Coronary artery (tissue), 2 donors: ENCODE measurements around the gene EPHB2.

ENCODE experiments used
- DNase-seq: peaks from one replicate; pipeline ENCODE4 v3.0.0-alpha.2; 2017; ENCODE audit warnings: low spot score
- H3K27ac ChIP-seq, 2 donors: fragments of 200-600 bp; sonication (generic); one replicate each; pipeline ENCODE4 v1.5.1; 2016 to 2019
- H3K4me3 ChIP-seq: fragments of 200-600 bp; sonication (generic); 2 replicates; pipeline ENCODE4 v1.5.1; 2016; ENCODE audit warnings: mild to moderate bottlenecking, moderate library complexity
- TF ChIP-seq, protein P1 (sequence below): fragments of 200-600 bp; sonication (generic); IDR thresholded peaks from one replicate; pipeline ENCODE4 v1.5.1; 2019; ENCODE audit warnings: antibody characterized with exemption

Gene EPHB2

DNA sequence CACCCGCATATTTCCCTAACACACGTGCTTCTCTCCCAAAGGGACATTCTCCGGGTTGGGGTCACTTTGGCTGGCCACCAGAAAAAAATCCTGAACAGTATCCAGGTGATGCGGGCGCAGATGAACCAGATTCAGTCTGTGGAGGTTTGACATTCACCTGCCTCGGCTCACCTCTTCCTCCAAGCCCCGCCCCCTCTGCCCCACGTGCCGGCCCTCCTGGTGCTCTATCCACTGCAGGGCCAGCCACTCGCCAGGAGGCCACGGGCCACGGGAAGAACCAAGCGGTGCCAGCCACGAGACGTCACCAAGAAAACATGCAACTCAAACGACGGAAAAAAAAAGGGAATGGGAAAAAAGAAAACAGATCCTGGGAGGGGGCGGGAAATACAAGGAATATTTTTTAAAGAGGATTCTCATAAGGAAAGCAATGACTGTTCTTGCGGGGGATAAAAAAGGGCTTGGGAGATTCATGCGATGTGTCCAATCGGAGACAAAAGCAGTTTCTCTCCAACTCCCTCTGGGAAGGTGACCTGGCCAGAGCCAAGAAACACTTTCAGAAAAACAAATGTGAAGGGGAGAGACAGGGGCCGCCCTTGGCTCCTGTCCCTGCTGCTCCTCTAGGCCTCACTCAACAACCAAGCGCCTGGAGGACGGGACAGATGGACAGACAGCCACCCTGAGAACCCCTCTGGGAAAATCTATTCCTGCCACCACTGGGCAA, 202.9 kb downstream of the EPHB2 start:
- no peak for DNase-seq
- Histone ChIP-seq H3K27ac (no peak overlapping the region), H3K4me3 (no peak overlapping the region)
- TF ChIP-seq, protein P1, sequence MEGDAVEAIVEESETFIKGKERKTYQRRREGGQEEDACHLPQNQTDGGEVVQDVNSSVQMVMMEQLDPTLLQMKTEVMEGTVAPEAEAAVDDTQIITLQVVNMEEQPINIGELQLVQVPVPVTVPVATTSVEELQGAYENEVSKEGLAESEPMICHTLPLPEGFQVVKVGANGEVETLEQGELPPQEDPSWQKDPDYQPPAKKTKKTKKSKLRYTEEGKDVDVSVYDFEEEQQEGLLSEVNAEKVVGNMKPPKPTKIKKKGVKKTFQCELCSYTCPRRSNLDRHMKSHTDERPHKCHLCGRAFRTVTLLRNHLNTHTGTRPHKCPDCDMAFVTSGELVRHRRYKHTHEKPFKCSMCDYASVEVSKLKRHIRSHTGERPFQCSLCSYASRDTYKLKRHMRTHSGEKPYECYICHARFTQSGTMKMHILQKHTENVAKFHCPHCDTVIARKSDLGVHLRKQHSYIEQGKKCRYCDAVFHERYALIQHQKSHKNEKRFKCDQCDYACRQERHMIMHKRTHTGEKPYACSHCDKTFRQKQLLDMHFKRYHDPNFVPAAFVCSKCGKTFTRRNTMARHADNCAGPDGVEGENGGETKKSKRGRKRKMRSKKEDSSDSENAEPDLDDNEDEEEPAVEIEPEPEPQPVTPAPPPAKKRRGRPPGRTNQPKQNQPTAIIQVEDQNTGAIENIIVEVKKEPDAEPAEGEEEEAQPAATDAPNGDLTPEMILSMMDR = no peak

DNA sequence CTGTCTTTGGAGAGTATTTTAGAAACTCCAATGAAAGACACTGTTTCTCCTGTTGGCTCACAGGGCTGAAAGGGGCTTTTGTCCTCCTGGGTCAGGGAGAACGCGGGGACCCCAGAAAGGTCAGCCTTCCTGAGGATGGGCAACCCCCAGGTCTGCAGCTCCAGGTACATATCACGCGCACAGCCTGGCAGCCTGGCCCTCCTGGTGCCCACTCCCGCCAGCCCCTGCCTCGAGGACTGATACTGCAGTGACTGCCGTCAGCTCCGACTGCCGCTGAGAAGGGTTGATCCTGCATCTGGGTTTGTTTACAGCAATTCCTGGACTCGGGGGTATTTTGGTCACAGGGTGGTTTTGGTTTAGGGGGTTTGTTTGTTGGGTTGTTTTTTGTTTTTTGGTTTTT, 203.5 kb downstream of the EPHB2 start:
- TF ChIP-seq, protein P1 = no peak
- Histone ChIP-seq H3K27ac (no peak overlapping the region), H3K4me3 (no peak overlapping the region)
- DNase-seq = no peak

DNA sequence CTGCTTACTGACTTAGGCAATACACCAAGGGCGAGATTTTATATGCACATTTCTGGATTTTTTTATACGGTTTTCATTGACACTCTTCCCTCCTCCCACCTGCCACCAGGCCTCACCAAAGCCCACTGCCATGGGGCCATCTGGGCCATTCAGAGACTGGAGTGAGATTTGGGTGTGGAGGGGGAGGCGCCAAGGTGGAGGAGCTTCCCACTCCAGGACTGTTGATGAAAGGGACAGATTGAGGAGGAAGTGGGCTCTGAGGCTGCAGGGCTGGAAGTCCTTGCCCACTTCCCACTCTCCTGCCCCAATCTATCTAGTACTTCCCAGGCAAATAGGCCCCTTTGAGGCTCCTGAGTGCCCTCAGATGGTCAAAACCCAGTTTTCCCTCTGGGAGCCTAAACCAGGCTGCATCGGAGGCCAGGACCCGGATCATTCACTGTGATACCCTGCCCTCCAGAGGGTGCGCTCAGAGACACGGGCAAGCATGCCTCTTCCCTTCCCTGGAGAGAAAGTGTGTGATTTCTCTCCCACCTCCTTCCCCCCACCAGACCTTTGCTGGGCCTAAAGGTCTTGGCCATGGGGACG, 204.1 kb downstream of the EPHB2 start:
- no peak for DNase-seq
- Histone ChIP-seq H3K4me3 (no peak overlapping the region), H3K27ac (no peak overlapping the region)
- TF ChIP-seq, protein P1 = no peak

DNA sequence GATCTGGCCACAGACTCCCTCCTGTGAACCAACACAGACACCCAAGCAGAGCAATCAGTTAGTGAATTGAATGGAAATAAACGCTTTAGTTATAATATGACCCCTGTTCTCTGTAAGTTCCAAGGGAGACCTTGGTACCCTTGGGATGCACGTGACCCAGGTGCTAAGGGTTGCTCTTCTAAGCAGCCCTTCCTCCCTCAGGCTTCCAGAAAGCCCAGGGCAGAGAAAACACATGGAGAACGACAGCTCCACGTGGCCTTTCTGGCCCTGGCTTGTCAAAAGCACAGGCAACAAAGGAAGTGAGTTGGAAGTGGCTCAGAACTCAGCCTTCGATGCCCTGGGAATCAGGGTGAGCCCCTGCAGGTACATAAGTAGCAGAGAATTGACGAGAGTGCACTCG, 204.6 kb downstream of the EPHB2 start:
- TF ChIP-seq, protein P1 = no peak
- no peak for DNase-seq
- Histone ChIP-seq H3K4me3 (no peak overlapping the region), H3K27ac (no peak overlapping the region)

GRCh38 chr1:22915816-22916470, 205.3 kb downstream of the EPHB2 start:
- TF ChIP-seq, protein P1 = no peak
- DNase-seq = no peak
- H3K27ac ChIP-seq = no peak overlapping the region
- H3K4me3 ChIP-seq = no peak overlapping the region

GRCh38 chr1:22916471-22916820, 205.8 kb downstream of the EPHB2 start:
- no peak overlapping the region for H3K4me3 ChIP-seq
- TF ChIP-seq, protein P1 = no peak
- H3K27ac ChIP-seq = no peak overlapping the region
- DNase-seq = no peak

GRCh38 chr1:22917989-22918388, 207.3 kb downstream of the EPHB2 start:
- no peak overlapping the region for H3K27ac ChIP-seq
- no peak overlapping the region for H3K4me3 ChIP-seq
- TF ChIP-seq, protein P1 = no peak
- no peak for DNase-seq
